NCI-H82 treated with DMSO at 0.1 percent for 48 hours (cell line): ENCODE data around the gene EXOSC6.
"Not testable (repeated sequence)": the region's sequence is repeated elsewhere in the genome, so short reads cannot be mapped to it uniquely, and the experiment has no call there.

Experiments
- DNase-seq: peaks from one replicate; lab custom pipeline; 2025; ENCODE audit not compliant: unreplicated experiment; lab: John Stamatoyannopoulos, UW

The EXOSC6 gene

DNA sequence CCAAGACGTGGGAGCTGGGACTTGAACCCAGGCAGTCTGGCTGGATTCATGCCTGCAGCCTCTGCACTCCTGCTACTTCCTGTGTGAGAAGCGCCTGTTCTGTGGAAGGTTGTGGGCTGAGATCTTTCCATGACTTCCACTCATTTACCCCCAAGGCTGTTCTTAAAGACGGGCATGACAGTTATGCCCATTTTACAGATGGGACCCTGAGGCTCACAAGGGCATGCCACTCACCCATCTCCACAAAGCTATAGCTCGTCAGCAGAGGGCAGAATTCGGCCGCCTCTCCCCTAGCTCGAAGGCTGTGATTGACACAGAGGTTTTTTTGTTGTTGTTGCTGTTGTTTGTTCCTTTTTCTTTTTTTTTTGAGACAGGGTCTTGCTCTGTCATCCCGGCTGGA is 51.7 kb downstream of the EXOSC6 start:
- not testable (repeated sequence) for DNase-seq

DNA sequence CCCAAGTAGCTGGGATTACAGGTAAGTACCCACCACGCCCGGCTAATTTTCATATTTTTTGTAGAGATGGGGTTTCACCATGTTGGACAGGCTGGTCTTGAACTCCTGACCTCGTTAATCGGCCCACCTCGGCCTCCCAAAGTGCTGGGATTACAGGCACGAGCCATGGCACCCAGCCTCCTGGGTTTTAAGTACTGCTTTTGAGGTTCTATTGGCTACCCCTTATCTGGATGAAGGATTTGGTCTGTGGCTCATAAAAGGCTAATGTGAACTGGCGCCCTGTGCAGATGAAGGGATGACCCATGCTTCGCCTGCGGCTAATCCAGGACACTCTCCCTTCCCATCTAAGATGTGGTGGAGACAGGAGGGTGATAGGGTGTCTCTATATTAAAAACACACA is 52.6 kb downstream of the EXOSC6 start:
- DNase-seq, result not testable (repeated sequence)

DNA sequence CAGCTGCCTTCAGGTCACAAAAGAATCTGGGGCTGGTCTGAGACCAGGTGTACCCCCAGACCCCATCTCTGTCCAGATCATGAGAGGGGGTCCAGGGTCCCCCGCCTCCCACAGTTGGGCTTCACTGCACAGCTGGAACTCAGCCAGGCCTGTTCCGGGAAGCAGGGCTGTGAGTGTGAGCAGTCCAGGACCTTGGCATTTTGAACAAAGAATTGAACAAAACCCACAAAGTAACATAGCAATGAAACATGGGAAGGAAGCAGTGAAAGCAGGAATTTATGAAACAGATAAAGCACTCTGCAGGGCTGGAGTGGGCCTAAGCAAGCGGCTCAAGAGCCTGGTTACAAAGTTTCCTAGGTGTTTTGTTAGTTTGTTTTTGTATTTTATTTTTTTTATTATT is 53.1 kb downstream of the EXOSC6 start:
- DNase-seq, result not testable (repeated sequence)

DNA sequence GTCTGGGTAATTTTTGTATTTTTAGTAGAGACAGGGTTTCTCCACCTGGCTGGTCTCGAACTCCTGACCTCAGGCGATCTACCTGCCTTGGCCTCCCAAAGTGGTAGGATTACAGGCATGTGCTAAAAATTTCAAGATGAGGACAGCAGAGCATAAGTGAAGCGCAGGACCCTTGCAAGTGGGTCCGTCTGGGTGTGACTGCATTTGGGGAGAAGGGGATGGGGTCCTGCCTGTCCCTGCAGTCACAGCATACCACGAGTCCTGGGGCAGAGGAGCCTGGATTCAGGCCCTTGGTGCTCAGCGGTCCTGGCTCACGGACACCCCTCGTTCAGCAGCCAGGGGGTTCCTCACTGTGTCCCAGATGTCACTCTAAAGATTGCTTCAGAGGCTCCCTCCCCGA is 53.5 kb downstream of the EXOSC6 start:
- not testable (repeated sequence) for DNase-seq

DNA sequence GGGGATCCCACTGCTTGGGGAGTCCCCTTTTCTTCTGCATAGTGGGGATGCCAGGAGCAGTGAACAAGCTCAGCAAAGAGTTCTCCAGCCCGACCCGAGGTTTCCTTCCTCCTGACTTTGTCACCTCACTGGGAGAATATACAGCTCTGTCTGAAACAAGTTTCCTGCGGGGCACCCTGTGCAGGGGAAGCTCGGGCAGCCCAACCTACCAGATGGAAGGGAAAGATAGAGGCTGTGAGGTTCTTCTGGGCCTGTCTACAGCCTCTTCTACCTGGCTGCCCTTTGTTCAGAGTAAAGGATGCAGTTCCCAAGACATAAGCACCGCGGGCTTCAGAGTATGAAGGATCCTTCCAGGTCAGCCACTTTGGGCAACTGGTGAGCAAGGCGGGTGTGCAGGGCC is 54.1 kb downstream of the EXOSC6 start:
- DNase-seq, result not testable (repeated sequence)
